SJCRH30 (cell line): Measurements from ENCODE around the gene TMED4. TPM values are rescaled to one million over a fixed set of nuclear protein-coding genes. Genes with fewer than 3 reads are reported as not detected.

Source experiments
- DNase-seq, 2 experiments: peaks; one replicate each; pipeline ENCODE4 v3.0.0-alpha.2; 2015 to 2020
- H3K27ac ChIP-seq: fragments of 250-450 bp; sonication (Bioruptor Pico); 2 replicates; pipeline ENCODE4 v1.5.1; 2020; ENCODE audit warnings: mild to moderate bottlenecking, moderate library complexity
- H3K27me3 ChIP-seq: fragments of 250-450 bp; sonication (Bioruptor Pico); 2 replicates; pipeline ENCODE4 v1.5.1; 2020; ENCODE audit warnings: mild to moderate bottlenecking, moderate library complexity
- H3K36me3 ChIP-seq: fragments of 250-450 bp; sonication (Bioruptor Pico); 2 replicates; pipeline ENCODE4 v1.5.1; 2020; ENCODE audit warnings: mild to moderate bottlenecking, moderate library complexity
- H3K4me1 ChIP-seq: fragments of 250-450 bp; sonication (Bioruptor Pico); 2 replicates; pipeline ENCODE4 v1.5.1; 2020; ENCODE audit warnings: mild to moderate bottlenecking, moderate library complexity
- H3K4me3 ChIP-seq: fragments of 250-450 bp; sonication (Bioruptor Pico); 2 replicates; pipeline ENCODE4 v1.5.1; 2020; ENCODE audit warnings: mild to moderate bottlenecking, moderate library complexity
- H3K9me3 ChIP-seq: fragments of 250-450 bp; sonication (Bioruptor Pico); replicated peaks from 2 replicates; pipeline ENCODE4 v1.5.1; 2020; ENCODE audit warnings: mild to moderate bottlenecking, moderate library complexity
- total RNA-seq: library from RNA; depleted of rRNA; stranded (reverse); fragments of >200 nt; shearing (Covaris generic); gene quantifications from 2 replicates; pipeline ENCODE4 v1.2.3, GENCODE V29; 2014

TMED4 gene
- total RNA-seq, 1 experiment from 2014 or later = 114 TPM

DNA sequence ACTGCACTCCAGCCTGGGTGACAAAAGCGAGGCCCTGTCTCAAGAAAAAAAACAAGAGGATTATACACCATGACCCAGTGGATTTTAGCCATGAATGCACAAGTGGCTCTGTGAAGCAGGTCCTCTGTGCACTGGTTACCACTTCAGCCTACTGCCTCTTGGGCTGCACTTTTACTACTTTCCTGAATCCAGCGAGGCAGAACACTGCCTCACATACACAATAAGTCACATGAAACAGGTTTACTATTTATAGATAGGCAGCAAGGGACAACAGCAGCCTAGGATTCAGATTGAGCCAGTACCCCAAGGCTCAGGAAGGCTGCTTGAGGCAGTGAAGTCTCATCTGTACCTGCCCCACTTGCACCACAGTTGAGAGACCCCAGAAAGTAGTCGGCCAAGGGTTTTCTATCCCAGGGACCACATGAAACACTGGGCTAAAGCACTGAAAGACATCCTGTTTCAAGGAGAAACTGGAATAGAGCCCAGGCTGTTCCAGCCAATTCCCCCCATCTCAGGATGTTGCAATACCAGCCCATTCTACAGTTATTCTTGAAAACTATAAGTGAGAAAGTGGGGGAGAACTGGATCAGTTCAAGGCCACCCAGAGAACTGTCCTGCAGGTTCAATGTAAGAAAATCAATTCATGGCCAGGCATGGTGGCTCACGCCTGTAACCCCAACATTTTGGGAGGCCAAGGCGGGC lies 14.1 kb upstream of the TMED4 start:
- Histone ChIP-seq H3K36me3 (no peaks in the 10 kb centered on the region), H3K27ac (no peak overlapping the region), H3K27me3 (no peaks in the 10 kb centered on the region), H3K4me3 (no peak overlapping the region), H3K9me3 (no peaks in the 10 kb centered on the region), H3K4me1 (no peaks in the 10 kb centered on the region)
- no peak for DNase-seq

DNA sequence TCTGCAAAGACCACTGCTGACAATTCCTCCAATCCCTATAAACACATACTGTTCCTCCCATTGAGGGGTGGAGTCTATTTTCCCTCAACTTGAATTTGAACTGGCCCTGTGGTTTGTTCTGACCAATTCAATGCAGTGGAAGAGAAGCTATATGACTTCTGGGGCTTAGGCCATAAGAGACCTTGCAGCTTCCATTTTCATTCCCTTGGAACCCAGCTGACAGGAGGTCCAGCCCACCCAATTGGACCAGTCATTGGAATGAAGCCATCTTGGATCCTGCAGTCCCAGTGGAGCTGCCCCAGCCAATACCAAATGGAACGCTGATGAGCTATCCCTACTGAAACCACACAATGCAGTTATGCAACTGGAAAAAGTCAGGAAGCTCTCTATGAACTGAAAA lies 8.9 kb upstream of the TMED4 start:
- no peaks in the 10 kb centered on the region for H3K27me3 ChIP-seq
- DNase-seq = no peak
- H3K4me1 ChIP-seq = no peaks in the 10 kb centered on the region
- H3K36me3 ChIP-seq = no peaks in the 10 kb centered on the region
- no peak overlapping the region for H3K27ac ChIP-seq
- H3K9me3 ChIP-seq = no peaks in the 10 kb centered on the region
- no peak overlapping the region for H3K4me3 ChIP-seq

DNA sequence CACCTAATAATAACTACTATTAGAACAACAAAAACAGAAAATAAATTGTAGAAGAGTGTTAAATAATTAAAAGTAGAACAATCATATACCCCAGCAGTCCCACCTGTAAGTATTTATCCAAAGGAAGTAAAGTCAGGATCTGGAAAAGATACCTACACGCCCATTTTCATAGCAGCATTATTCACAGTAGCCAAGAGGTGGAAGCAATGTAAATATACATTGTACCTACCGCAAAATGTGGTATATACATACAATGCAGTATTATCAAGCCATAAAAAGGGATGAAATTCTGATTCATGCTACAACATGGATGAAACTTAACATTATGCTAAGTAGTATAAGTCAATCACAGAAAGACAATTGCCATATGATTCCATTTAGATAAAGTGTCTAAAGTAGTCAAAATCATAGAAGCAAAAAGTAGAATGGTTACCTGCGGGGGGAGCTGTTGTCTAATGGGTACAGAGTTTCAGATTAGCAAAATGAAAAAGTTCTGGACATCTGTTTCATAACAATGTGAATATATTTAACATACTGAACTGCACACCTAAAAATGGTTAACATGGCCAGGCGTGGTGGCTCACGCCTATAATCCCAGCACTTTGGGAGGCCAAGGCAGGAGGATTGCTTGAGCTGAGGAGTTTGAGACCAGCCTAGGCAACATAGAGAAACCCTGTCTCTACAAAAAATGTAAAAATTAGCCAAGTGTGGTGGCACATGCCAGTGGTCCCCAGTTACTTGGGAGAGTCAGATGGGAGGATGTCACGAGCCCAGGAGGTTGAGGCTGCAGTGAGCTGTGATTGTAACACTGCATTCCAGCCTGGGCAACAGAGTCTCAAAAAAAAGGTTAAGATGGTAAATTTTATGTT lies 6.0 kb upstream of the TMED4 start:
- Histone ChIP-seq H3K36me3 (no peaks in the 10 kb centered on the region), H3K4me3 (no peak overlapping the region), H3K27me3 (no peaks in the 10 kb centered on the region), H3K4me1 (no peaks in the 10 kb centered on the region), H3K27ac (no peak overlapping the region), H3K9me3 (no peaks in the 10 kb centered on the region)
- DNase-seq = peak; percentile 41 to 77

GRCh38 chr7:44583146-44583865 lies 1.3 kb upstream of the TMED4 start:
- no peak for DNase-seq
- H3K36me3 ChIP-seq = peaks cover 12% of the 10 kb centered on the region; the same call in 1 of the 2 replicates
- H3K9me3 ChIP-seq = no peaks in the 10 kb centered on the region
- no peaks in the 10 kb centered on the region for H3K27me3 ChIP-seq
- H3K4me1 ChIP-seq = peaks cover 6% of the 10 kb centered on the region; the same call in 1 of the 2 replicates
- H3K27ac ChIP-seq = no peak overlapping the region
- peak overlapping the region; percentile 74; the same call in 1 of the 2 replicates for H3K4me3 ChIP-seq

DNA sequence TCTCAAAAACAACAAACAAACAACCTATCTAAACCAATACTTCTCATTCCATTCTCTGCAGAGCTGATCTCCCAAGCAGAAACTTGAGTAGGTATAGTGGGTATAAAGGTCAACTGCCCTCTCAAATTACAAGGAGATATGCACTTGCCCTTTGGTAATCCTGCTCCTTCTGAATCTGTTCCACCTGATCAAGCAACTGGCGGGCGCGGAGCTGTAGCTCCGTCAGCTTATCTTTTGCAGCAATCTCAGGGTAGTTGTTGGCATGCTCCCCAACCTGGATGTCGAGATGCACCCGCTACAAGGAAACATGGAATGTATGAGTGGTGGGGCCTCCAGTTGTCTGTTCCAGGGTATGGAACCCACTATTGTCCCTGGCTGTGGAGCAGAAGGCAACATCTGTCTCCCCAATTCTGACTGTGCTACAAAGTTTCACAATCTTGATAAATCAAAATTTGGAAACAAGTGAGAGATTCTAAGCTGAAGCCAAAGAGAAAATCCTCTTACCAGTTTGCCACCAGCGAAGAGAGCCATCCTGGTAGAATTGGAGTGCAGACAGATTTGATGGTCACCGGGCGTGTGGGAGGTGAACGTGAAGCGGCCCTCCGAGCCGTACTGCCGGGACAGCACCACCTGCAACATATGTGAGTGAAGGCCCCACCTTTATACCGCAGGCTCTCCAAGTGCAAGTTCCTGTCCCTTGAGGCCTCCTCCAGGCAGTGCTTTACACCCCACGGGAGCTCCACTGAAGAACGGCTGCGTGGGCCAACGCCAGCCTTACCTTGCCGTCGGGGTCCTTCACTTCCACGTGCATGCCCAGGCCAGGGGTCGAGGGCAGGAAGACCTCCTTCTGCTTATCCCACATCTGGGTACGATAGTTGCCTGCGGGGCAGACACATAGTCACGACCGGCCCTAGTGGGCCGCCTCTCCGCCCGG lies 819 bp downstream of the TMED4 start:
- peaks cover 6% of the 10 kb centered on the region; the same call in 1 of the 2 replicates for H3K4me1 ChIP-seq
- no peak for DNase-seq
- no peaks in the 10 kb centered on the region for H3K27me3 ChIP-seq
- H3K36me3 ChIP-seq = peaks cover 15% of the 10 kb centered on the region; the same call in 1 of the 2 replicates
- H3K4me3 ChIP-seq = peak overlapping the region; percentile 74
- H3K27ac ChIP-seq = peak overlapping the region; percentile 57
- H3K9me3 ChIP-seq = no peaks in the 10 kb centered on the region

DNA sequence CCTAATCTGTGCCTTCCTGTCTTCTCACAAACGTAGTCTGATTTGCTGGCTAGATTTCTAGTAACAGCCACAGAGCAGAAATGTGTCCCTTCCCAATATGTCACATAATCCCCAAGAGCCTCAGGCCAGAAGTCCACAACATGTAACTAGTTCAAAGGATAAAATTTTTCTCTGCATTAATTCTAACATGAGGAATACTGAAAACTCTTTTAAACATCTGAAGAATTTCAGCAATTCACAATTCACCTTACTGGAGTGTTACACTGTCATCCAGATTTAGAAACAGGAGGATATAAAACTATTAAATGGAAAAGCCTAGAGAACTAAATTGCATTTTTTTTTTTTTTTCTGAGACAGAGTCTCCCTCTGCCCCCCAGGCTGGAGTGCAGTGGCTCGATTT lies 5.8 kb downstream of the TMED4 start:
- DNase-seq = no peak
- Histone ChIP-seq H3K4me1 (peaks cover 6% of the 10 kb centered on the region; the same call in 1 of the 2 replicates), H3K27me3 (no peaks in the 10 kb centered on the region), H3K27ac (no peak overlapping the region), H3K9me3 (no peaks in the 10 kb centered on the region), H3K36me3 (peaks cover 32% of the 10 kb centered on the region), H3K4me3 (no peak overlapping the region)

DNA sequence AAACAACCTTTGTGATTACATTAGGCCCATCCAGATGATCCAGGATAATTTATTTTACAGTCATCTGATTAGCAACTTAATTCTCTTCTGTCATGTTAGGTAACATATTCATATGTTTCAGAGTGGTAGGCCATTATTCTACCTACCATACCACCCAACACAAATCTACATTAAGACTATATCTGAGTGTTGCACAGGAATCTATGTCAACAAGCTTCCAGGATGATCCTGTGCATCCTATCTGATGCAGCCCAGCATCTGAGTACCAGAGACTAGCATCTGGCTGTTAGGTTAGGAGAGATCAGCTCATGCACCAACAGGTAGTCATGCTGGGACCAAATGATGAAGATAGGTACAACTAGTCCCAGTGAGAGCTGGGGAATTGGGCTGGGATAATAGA lies 7.0 kb downstream of the TMED4 start:
- no peaks in the 10 kb centered on the region for H3K9me3 ChIP-seq
- no peak overlapping the region for H3K4me3 ChIP-seq
- no peak overlapping the region for H3K27ac ChIP-seq
- no peaks in the 10 kb centered on the region for H3K27me3 ChIP-seq
- peaks cover 42% of the 10 kb centered on the region for H3K36me3 ChIP-seq
- DNase-seq = no peak
- H3K4me1 ChIP-seq = no peaks in the 10 kb centered on the region

GRCh38 chr7:44574287-44574872 lies 7.7 kb downstream of the TMED4 start:
- Histone ChIP-seq H3K9me3 (no peaks in the 10 kb centered on the region), H3K4me1 (no peaks in the 10 kb centered on the region), H3K36me3 (peaks cover 43% of the 10 kb centered on the region), H3K27me3 (no peaks in the 10 kb centered on the region), H3K4me3 (peak overlapping the region; percentile 74), H3K27ac (peak overlapping the region; percentile 60)
- DNase-seq = no peak

GRCh38 chr7:44573464-44574286 lies 8.4 kb downstream of the TMED4 start, which contains the start of gene DDX56:
TSS of gene DDX56 (minus strand) at chr7:44573908. CDS start at chr7:44573895, 13 bp downstream.
- DNase-seq = peak; percentile 96 to 98
- H3K4me1 ChIP-seq = no peaks in the 10 kb centered on the region
- H3K27ac ChIP-seq = peak within 1 kb of the TSS; percentile 60
- H3K36me3 ChIP-seq = peaks cover 45% of the 10 kb centered on the region
- H3K4me3 ChIP-seq = peak within 1 kb of the TSS; percentile 74
- H3K27me3 ChIP-seq = no peaks in the 10 kb centered on the region
- no peaks in the 10 kb centered on the region for H3K9me3 ChIP-seq

DNA sequence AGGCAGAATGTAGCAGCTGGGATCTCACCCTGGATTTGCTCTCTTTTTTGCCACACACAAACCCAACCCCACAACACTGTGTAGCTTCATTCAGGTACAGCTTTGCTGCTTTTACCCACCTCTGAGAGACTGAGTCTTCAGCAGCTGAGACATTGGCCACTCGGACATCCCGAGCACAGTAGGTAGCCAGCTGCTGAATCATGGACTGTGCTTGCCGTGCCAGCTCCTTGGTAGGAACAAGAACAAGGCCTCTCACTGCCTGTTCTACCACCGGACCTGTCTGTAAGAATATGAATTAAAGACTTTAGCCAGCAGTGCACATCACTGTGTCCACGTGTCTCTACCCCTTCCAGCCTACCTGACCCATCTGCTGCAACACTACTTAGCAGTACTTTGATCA lies 9.3 kb downstream of the TMED4 start:
- H3K9me3 ChIP-seq = no peaks in the 10 kb centered on the region
- peak overlapping the region; percentile 74 for H3K4me3 ChIP-seq
- no peaks in the 10 kb centered on the region for H3K4me1 ChIP-seq
- peaks cover 50% of the 10 kb centered on the region for H3K36me3 ChIP-seq
- H3K27ac ChIP-seq = no peak overlapping the region
- no peaks in the 10 kb centered on the region for H3K27me3 ChIP-seq
- DNase-seq = no peak

DNA sequence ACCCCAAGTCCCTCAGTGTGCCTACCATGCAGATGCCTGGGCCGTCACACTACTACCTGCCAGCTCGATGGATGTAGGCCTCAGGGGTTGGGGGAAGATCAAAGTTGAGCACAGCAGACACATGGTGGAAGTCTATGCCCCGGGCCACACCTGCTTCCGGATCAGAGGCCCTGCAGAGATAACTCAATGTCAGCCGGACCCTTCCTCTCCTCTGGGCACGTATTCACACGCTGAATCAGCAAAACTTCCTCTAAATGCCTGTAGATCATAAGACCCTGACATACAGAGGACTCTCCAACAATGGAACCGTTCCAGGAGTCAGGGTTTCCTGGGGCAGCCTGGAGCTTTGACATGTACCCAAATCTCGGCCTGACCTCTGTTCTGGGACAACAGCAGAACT lies 12.1 kb downstream of the TMED4 start:
- Histone ChIP-seq H3K27ac (no peak overlapping the region), H3K4me1 (no peaks in the 10 kb centered on the region), H3K27me3 (no peaks in the 10 kb centered on the region), H3K4me3 (no peak overlapping the region), H3K36me3 (peaks cover 64% of the 10 kb centered on the region), H3K9me3 (no peaks in the 10 kb centered on the region)
- DNase-seq = no peak

- DNase-seq = no peak
- Histone ChIP-seq H3K27me3 (no peaks in the 10 kb centered on the region), H3K9me3 (no peaks in the 10 kb centered on the region), H3K4me3 (no peak overlapping the region), H3K36me3 (peaks cover 74% of the 10 kb centered on the region), H3K27ac (no peak overlapping the region), H3K4me1 (no peaks in the 10 kb centered on the region)
Observed at GRCh38 chr7:44568771-44569560, 13.1 kb downstream of the TMED4 start.
